ENCODE measurements around the gene S100A11.
A peak's percentile ranks its signal among the peaks of the same experiment; 100 is the strongest.

S100A11 gene

DNA sequence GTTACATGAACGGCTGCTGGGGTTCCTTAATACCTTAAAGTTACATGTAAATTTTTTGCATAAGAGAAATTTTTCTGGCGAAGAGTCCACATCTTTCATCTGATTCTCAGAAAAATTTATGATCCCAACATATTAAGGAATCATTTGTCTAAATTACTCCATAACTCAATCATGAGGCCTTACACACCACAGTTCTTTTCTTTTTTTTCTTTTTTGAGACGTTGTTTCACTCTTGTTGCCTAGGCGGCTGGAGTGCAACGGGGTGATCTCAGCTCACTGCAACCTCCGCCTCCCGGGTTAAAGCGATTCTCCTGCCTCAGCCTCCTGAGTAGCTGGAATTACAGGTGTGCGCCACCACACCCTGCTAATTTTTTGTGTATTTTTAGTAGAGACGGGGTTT lies 2.1 kb upstream of the S100A11 start:
- DNase-seq = peak; percentile 50

GRCh38 chr1:152035539-152036266 lies 1.1 kb downstream of the S100A11 start:
- DNase-seq = peak; percentile 13

- peak; percentile 68 for DNase-seq
These were observed 1.9 kb downstream of the S100A11 start for GRCh38 chr1:152034654-152035538.

DNA sequence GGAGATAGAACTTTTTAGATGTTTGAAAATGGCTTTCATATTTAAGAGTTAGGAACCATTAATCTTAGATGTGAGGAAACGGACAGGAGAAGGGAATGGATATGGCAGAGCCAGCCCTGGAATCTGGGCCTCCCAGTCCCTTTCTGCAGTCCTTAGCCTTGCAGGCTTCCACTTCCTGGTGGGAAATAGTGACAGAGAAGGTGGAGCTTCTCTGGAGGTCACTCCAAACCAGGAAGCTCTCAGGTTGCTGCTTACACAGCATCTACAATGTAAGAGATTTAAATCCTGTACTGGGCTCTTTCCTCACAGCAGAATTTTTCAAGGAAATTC lies 2.5 kb downstream of the S100A11 start:
- no peak for DNase-seq

GRCh38 chr1:152029929-152030211 lies 6.9 kb downstream of the S100A11 start:
- DNase-seq = no peak

DNA sequence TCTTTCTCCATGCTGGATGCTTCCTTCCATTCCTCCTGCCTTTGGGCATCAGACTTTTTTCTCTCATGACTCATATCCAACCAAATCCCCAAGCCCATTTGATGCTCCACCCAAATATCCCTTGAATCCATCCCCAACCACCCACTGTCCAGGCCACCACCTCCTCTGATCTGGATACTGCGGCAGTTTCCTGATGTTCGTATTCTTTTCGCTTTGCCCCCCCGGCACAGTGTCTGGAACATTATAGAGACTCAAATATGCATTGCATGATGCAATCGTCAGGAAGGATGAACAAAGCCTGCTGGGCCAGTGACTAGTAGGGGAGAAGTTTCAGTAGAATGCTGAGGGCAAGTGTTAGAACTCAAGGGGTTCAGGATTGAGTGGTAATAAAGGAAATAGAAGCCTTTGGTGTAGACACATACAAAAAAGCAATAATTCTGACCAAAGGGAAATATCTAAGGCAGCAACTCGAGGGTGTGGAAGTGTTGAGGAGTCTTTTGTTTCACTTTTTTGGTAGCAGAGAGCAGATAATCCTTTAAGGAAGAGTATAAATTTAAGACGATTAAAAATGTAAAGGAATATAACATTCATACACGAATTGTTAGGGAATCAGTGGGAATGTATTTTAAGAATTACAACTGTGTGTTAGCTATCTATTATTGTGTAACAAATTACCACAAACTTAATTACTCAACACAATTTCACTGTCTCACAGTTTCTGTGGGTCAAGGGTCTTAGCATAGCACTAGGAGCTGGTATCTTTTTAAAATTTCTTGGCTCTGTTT lies 7.5 kb downstream of the S100A11 start:
- DNase-seq = no peak

GRCh38 chr1:152026895-152027294 lies 9.9 kb downstream of the S100A11 start:
- no peak for DNase-seq

DNA sequence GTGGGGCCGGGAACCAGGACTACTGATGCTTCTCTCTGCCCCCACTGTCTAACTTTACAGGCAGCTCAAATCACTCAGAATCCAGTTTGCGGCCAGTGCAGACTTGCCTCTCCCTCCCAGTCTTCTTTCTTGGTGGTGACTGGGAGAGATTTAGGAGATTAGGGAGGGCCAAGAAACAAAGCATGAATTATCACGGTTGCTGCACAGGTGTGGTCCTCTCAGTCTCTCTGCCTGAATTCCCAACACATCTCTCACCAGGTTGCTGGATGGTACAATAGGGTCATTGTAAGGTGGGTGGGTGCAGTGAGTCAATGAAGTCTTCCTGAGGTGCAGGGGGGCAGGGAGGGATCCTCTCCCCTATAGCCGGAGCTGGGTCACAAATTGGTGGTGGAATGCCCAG lies 12.6 kb downstream of the S100A11 start:
- DNase-seq = no peak

DNA sequence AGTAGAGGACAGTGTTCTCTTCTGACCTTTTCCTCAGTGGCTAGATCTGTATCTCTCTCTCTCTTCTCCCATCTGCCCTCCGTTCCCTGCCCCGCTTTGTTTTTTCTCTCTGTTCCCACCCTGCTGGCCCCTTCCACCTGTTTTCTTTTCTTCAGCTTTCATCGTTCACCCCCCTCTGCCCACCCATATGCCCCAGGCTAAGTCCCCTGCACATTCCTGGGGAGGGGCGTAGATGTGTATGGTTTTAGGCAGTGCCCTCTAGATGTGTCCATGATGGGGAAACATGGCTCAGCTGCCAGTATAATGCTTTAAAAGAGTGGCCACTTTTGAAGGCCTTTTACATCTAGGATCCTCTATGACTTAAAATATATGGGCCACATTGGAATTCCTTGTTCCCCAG lies 13.6 kb downstream of the S100A11 start:
- no peak for DNase-seq

DNA sequence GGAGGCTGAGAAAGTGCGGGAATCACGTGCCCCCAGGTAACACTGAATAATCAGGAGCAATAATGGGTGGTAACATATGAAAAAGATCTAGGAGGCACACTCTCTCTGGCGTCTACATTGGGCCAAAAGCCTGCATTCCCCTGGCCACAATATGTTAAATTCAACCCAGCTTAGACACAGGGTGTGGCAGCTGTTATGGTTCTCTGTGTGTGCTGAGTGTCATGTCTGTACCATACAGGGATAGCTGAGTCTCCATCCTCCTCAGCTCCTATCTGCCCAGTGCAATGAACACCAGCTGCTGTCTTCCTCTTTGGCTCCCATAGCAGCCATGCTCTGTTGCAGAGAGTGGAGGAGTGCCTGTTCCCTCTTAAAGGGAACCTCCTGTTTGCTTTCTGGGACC lies 14.3 kb downstream of the S100A11 start:
- DNase-seq = no peak

- no peak for DNase-seq
These were observed 15.2 kb downstream of the S100A11 start for GRCh38 chr1:152021569-152021968.

- no peak for DNase-seq
These were observed 16.0 kb downstream of the S100A11 start for GRCh38 chr1:152020849-152021248.

GRCh38 chr1:152018537-152018936 lies 18.3 kb downstream of the S100A11 start:
- DNase-seq = no peak

- DNase-seq = no peak
These were observed 21.0 kb downstream of the S100A11 start for GRCh38 chr1:152015766-152016165.

DNA sequence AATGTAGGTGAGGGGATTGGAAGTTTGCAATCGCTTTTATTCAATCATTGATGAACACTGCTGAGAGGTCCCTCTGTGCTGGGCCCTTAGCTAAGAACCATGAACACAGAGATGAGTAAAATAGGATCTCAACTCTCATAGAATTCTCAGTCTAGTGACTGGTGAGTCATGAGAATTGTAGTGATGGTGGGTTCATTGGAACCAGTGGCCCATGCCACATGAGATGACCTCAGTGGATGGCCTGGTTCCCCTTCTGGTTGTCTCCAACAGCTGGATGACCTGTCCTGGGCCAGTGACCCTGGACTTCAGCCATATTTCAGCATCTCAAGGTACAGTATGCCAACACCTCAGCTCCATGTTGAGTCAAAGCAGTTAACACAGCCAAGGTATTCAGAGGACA lies 21.9 kb downstream of the S100A11 start:
- DNase-seq = no peak

- no peak for DNase-seq
These were observed 23.1 kb downstream of the S100A11 start for GRCh38 chr1:152013664-152014237.

DNA sequence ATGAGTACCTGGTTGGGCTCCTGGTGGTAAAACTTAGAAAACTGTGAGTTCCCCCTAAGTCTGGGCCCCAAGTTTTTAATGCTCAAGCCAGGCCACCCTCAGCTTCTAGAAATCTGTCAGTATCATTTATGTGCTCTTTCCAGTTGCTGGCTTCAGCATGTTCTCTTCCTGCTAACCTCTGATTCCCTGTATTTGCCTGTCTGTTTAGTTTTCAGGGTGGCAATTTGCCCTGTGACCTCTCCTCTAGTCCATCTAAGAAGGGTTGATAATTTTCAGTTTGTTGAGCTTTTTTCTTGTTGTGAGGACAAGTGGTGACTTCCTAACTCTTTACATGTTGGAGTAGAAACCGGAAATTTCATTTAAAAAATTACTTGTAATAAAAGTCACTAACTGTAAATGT lies 27.1 kb downstream of the S100A11 start:
- no peak for DNase-seq

- DNase-seq = no peak
These were observed 29.8 kb downstream of the S100A11 start for GRCh38 chr1:152007047-152007446.

DNA sequence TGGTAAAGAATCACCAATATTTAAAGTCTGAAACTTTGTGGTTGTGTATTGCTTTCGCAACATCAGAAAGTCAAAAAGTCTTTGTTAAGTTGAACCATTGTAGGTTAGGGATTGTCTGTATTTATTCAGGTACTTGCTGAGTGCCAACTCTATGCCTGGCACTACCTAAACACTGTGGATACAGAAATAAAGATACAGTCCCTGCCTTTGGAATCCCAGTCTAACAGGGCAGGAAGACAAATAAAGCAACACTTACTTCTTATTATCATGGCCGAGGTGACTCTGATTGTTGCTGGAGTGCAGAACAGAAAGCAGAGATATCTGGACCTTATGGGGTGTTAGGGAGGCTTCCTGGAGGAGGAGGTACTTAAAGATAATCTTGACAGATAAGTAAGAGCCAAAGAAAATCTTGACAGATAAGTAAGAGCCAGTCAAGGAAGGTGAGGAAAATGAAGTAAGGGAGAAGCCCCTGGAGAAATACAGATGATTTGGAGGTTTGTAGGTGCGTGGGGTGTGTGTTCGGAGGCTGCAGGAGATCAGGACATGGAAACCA lies 31.4 kb downstream of the S100A11 start:
- DNase-seq = no peak

- no peak for DNase-seq
These were observed 32.9 kb downstream of the S100A11 start for GRCh38 chr1:152003846-152004442.

DNA sequence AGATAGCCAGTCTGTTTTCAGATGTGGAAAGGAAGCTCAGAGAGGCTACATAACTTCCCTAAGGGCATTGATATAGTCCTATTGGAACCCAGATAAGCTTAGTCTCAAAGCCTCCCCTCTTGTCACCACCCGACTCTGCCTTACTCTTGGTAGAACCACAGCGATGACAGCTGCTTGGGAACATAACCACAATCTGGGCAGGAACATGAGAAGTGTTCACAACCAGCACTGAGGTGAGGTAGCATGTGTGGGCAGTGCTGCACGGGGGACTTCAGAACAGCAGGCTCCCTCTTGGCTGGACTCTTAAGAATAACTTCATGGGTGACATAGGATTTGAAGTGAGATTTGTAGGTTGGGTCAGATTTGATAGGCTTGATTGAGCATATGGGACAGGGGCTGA lies 33.8 kb downstream of the S100A11 start:
- DNase-seq = no peak
